Skeletal muscle tissue (tissue), 4 donors: ENCODE data around the gene GET4. TPM values are rescaled to one million over a fixed set of nuclear protein-coding genes. Genes with fewer than 3 reads are reported as not detected.
"Not testable (repeated sequence)": the region's sequence is repeated elsewhere in the genome, so short reads cannot be mapped to it uniquely, and the experiment has no call there.

Experiments
- H3K27ac ChIP-seq: one replicate; pipeline ENCODE4 v1.7.0; 2013; ENCODE audit warnings: mild to moderate bottlenecking, low read depth, low read length, inconsistent platforms
- H3K27me3 ChIP-seq, 3 donors: one replicate each; pipeline ENCODE4 v1.7.0; 2013; ENCODE audit warnings: low read length in 3 of 3; ENCODE audit not compliant: control insufficient read depth in 3 of 3, insufficient read depth in 3 of 3
- H3K36me3 ChIP-seq, 3 donors: one replicate each; pipeline ENCODE4 v1.7.0; 2013; ENCODE audit warnings: low read length in 3 of 3; ENCODE audit not compliant: control insufficient read depth in 3 of 3, insufficient read depth in 3 of 3
- H3K4me1 ChIP-seq, 3 donors: one replicate each; pipeline ENCODE4 v1.7.0; 2013; ENCODE audit warnings: low read length in 3 of 3, mild to moderate bottlenecking in 3 of 3; ENCODE audit not compliant: control insufficient read depth in 3 of 3, insufficient read depth in 3 of 3
- H3K4me3 ChIP-seq, 3 donors: one replicate each; pipeline ENCODE4 v1.7.0; 2013; ENCODE audit warnings: low read length in 3 of 3
- H3K9ac ChIP-seq, 3 donors: one replicate each; pipeline ENCODE4 v1.7.0; 2013; ENCODE audit warnings: low read length in 3 of 3, mild to moderate bottlenecking in 3 of 3, moderate library complexity in 2 of 3, low read depth in 1 of 3
- H3K9me3 ChIP-seq, 3 donors: one replicate each; pipeline ENCODE4 v1.7.0; 2013; ENCODE audit warnings: low read length in 3 of 3; ENCODE audit not compliant: control insufficient read depth in 3 of 3
- total RNA-seq: library from RNA; depleted of rRNA; stranded (reverse); fragments of >200 nt; gene quantifications from one replicate; pipeline ENCODE4 v1.2.3, GENCODE V29; 2014
- donor health status: Osteomylitis.

Gene GET4
- total RNA-seq, 1 donor from 2014 or later, result 25.1 TPM

- Histone ChIP-seq H3K36me3 (no peaks in the 10 kb centered on the region), H3K9me3 (no peaks in the 10 kb centered on the region), H3K9ac (no peak overlapping the region), H3K27me3 (peaks cover 4 to 23% (median 16%) of the 10 kb centered on the region in 3 donors), H3K27ac (no peak overlapping the region), H3K4me1 (no peaks in the 10 kb centered on the region), H3K4me3 (no peak overlapping the region)
Observed at GRCh38 chr7:934469-935163, 58.3 kb downstream of the GET4 start.

GRCh38 chr7:935164-935873 is 59.0 kb downstream of the GET4 start:
- Histone ChIP-seq H3K4me1 (no peaks in the 10 kb centered on the region), H3K36me3 (no peaks in the 10 kb centered on the region), H3K27ac (no peak overlapping the region), H3K9me3 (no peaks in the 10 kb centered on the region), H3K4me3 (no peak overlapping the region), H3K27me3 (peaks cover 4 to 30% (median 21%) of the 10 kb centered on the region in 3 donors), H3K9ac (no peak overlapping the region)

GRCh38 chr7:935874-936385 is 59.6 kb downstream of the GET4 start:
- Histone ChIP-seq H3K36me3 (no peaks in the 10 kb centered on the region), H3K9ac (no peak overlapping the region), H3K4me1 (no peaks in the 10 kb centered on the region), H3K27me3 (peaks cover 4 to 30% (median 21%) of the 10 kb centered on the region in 3 donors), H3K4me3 (no peak overlapping the region), H3K9me3 (no peaks in the 10 kb centered on the region), H3K27ac (no peak overlapping the region)

- Histone ChIP-seq H3K4me1 (no peaks in the 10 kb centered on the region), H3K27me3 (peaks cover 4 to 30% (median 21%) of the 10 kb centered on the region in 3 donors), H3K36me3 (no peaks in the 10 kb centered on the region), H3K9ac (no peak overlapping the region), H3K27ac (no peak overlapping the region), H3K9me3 (no peaks in the 10 kb centered on the region), H3K4me3 (no peak overlapping the region)
Observed at GRCh38 chr7:936386-937054, 60.2 kb downstream of the GET4 start.

- Histone ChIP-seq H3K4me1 (no peaks in the 10 kb centered on the region), H3K9me3 (no peaks in the 10 kb centered on the region), H3K9ac (no peak overlapping the region), H3K27me3 (peaks cover 0 to 30% (median 21%) of the 10 kb centered on the region in 3 donors), H3K27ac (no peak overlapping the region), H3K36me3 (no peaks in the 10 kb centered on the region), H3K4me3 (no peak overlapping the region)
Observed at GRCh38 chr7:937856-938484, 61.6 kb downstream of the GET4 start.

- Histone ChIP-seq H3K4me1 (no peaks in the 10 kb centered on the region), H3K9ac (no peak overlapping the region), H3K4me3 (no peak overlapping the region), H3K9me3 (no peaks in the 10 kb centered on the region), H3K27ac (no peak overlapping the region), H3K36me3 (no peaks in the 10 kb centered on the region), H3K27me3 (peaks cover 0 to 30% (median 21%) of the 10 kb centered on the region in 3 donors)
Observed at GRCh38 chr7:938546-939185, 62.3 kb downstream of the GET4 start.

GRCh38 chr7:939843-940242 is 63.5 kb downstream of the GET4 start:
- Histone ChIP-seq H3K9ac (no peak overlapping the region), H3K27ac (no peak overlapping the region), H3K9me3 (no peaks in the 10 kb centered on the region), H3K4me3 (no peak overlapping the region), H3K4me1 (no peaks in the 10 kb centered on the region), H3K36me3 (no peaks in the 10 kb centered on the region), H3K27me3 (peaks cover 0 to 26% (median 15%) of the 10 kb centered on the region in 3 donors)

GRCh38 chr7:940599-941408 is 64.5 kb downstream of the GET4 start:
- Histone ChIP-seq H3K27ac (no peak overlapping the region), H3K9ac (no peak overlapping the region), H3K4me1 (no peaks in the 10 kb centered on the region), H3K36me3 (no peaks in the 10 kb centered on the region), H3K9me3 (no peaks in the 10 kb centered on the region), H3K27me3 (peaks cover 0 to 21% (median 20%) of the 10 kb centered on the region in 3 donors), H3K4me3 (no peak overlapping the region)

GRCh38 chr7:943793-944192 is 67.4 kb downstream of the GET4 start:
- peaks cover 4 to 30% (median 16%) of the 10 kb centered on the region in 3 donors for H3K27me3 ChIP-seq
- H3K27ac ChIP-seq, H3K4me1 ChIP-seq, H3K9me3 ChIP-seq, H3K36me3 ChIP-seq, H3K4me3 ChIP-seq, H3K9ac ChIP-seq: not testable (repeated sequence)
